ENCODE results near the gene TMC1.
A peak's percentile ranks its signal among the peaks of the same experiment; 100 is the strongest.
"Not testable (repeated sequence)": the region's sequence is repeated elsewhere in the genome, so short reads cannot be mapped to it uniquely, and the experiment has no call there.

Gene TMC1

GRCh38 chr9:72827950-72828731, 306.7 kb downstream of the TMC1 start:
- no peak for DNase-seq

DNA sequence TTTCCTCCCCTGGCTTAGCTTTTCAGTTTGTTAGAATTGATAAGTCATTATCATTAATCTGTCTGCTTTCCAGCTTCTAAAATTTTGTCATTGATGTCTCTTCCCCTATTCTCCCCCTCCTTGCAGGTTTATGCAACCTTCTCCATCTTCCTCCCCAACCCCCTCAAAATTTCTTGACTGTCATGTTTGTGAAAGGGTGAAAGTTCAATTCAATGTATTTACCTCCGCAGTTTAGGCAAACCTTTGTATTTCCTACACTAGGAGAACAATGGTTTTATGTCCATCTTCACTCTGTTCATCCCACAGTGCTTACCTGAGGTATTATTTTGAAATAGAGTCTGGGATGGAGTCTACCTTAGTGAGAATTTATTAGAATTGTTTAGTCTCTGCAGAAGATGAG, 313.6 kb downstream of the TMC1 start:
- DNase-seq: no peak

- no peak for DNase-seq
Observed at GRCh38 chr9:72836790-72837189, 315.4 kb downstream of the TMC1 start.

GRCh38 chr9:72839085-72839484, 317.7 kb downstream of the TMC1 start:
- no peak for DNase-seq

- DNase-seq: no peak
Observed at GRCh38 chr9:72843520-72844439, 322.4 kb downstream of the TMC1 start.

GRCh38 chr9:72844440-72844768, 323.0 kb downstream of the TMC1 start:
- no peak for DNase-seq

DNA sequence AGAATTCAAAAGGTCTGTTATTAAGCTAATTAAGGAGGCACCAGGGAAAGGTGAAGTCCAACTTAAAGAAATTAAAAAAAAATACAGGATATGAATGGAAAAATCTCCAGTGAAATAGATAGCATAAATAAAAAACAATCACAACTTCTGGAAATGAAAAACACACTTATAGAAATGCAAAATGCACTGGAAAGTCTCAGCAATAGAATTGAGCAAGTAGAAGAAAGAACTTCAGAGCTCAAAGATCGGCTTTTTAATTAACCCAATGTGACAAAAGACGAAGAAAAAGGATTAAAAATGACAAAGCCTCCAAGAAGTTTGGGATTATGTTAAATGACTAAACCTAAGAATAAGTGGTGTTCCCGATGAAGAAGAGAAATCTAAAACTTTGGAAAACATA, 323.6 kb downstream of the TMC1 start:
- DNase-seq: not testable (repeated sequence)

- DNase-seq: not testable (repeated sequence)
Observed at GRCh38 chr9:72850209-72850608, 328.8 kb downstream of the TMC1 start.

- no peak for DNase-seq
Observed at GRCh38 chr9:72855321-72855720, 333.9 kb downstream of the TMC1 start.

GRCh38 chr9:72855890-72856523, 334.6 kb downstream of the TMC1 start:
- DNase-seq: no peak

DNA sequence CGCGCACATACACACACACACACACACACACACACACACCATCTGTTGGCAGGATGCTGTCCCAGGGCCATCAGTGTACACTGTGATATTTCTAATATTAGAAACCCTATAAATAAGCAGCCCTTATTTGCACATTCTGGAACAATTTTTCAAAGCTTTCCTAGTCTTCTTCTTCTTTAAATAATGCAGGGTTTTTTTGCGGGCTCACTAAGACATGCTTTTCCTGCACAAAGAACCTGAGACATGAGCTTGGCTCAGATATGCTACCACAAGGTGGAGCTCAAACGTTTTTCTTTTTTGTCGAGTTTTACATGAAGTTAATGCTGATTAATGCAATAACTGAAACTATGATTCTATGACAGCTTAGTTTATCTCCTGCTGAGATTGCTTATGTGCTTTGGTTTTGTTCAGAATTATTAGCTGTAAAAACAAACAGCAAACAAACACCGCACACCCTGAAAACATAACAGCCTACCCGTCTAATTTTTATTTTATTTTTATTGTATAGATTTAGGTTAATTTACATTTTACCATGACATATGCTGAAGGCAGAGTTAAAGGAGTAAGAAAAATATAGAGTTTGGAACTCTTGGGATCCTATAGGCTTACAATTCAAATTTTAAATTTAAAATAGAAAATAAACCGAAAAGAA, 335.7 kb downstream of the TMC1 start:
- peak in 1 of 2 donors; percentile 16 for DNase-seq

- no peak for DNase-seq
Observed at GRCh38 chr9:72857624-72857996, 336.2 kb downstream of the TMC1 start.

DNA sequence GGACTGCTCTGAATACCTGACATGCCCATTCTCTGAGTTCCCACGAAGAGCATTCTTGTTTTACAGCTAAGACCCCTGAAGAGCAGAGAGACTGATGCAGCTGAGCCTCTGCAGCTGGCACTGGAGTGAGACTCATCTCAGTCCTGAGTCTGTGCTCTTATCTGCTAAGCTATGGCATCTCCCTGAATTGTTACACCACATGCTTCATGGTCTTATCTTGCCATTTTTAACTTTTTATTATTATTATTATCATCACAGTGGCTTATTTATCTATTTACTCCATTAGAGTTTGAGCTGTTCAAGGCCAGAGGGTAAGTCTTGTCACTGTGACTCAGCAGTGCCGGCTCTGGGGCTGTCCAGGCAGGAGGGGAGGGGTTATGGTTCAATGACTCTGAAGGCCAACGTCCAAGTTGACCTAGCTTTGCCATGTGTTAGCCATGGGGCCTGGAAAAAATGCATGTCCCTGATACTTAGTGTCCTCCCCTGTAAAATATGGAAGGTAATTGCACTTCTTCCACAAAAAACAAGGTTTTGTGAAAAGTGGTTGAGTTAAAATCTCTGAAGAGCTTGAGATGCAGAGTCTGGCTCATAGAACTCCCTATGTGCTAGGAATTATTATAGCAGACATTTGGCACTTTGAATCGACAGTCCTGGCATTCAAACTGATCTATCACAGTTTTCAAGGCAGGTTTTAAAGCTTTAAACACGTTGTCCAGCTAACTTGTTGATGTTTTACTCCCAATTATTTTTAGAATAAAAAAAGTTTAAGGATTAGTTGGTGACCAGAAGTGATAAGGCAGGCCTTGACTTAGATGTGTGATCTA, 336.9 kb downstream of the TMC1 start:
- DNase-seq: no peak

- DNase-seq: not testable (repeated sequence)
Observed at GRCh38 chr9:72862788-72863187, 341.4 kb downstream of the TMC1 start.

GRCh38 chr9:72863456-72864094, 342.2 kb downstream of the TMC1 start:
- DNase-seq: no peak

GRCh38 chr9:72864327-72864726, 342.9 kb downstream of the TMC1 start:
- DNase-seq: no peak

DNA sequence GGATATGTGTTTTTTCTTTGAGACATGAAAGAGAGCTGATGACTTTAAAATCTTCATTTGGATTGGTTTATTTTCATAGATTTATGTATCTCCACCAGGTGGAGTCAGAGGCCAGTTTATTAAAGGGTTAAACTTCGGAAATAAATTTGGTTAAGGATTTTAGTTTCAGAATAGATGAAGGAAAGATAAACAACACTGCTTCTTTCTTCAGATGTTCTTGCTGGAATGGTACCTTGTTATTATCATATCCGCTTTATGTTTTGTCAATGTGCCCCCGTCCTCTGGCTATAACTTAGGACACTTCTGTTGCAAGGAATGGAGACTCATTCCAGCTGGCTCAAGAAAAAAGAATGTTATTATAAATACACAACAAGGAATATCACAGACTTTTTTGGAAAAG, 350.3 kb downstream of the TMC1 start:
- no peak for DNase-seq

- no peak for DNase-seq
Observed at GRCh38 chr9:72872718-72873117, 351.3 kb downstream of the TMC1 start.

- no peak for DNase-seq
Observed at GRCh38 chr9:72873456-72873855, 352.0 kb downstream of the TMC1 start.

DNA sequence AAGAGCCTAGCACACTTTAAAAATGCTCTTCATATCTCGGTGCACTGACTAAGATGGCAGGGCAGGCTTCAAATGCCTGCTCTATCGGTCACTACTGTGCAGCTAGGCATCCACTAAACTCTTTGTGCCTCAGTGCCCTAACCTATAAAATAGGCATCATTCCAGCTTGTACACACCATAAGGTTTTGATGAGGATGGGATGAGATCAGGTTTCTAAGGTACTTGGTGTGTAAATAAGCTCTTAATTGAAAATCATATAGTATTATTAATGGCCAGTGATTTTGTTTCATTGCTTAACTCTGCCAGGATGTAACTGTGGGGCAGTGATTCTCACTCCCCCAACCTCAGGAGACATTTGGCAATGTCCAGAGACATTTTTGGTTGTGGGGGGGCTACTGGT, 352.9 kb downstream of the TMC1 start:
- no peak for DNase-seq

DNA sequence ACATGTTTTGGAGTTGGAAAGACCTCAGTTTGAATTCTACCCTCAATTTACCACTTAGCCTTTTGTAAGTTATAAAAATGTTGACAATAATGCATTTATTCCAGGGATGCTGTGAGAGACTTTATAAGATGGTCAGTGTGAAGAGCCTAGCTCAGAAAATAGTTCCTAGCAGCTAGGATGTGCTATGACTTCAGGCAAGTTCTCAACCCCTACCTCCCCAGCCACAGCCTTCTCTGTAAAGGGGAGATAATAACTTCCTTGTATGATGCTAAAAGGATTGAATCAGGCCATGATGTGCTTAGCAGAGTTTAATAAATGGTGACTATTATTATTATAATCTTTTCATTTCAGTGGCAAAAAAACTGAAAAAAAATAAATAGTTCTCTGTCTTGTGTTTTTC, 353.8 kb downstream of the TMC1 start:
- no peak for DNase-seq

DNA sequence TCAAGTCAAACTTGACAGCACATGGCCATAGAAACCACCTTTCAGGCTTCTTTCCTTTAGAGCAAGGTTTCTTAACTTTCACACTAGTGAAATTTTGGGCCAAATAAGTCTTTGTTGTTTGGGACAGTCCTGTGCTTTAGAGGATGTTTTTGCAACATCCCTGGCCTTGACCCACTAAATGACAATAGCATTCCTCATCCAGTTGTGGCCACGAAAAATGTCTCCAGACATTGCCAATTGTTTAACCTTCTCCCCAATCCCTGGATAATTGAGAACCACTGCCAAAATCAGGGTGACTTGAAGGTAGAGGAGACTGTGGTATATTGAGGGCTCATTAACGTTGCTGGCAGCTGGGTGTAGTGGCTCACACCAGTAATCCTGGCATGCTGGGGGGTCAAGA, 359.4 kb downstream of the TMC1 start:
- no peak for DNase-seq

All from CD4-positive, alpha-beta T cell treated with Interleukin-1 beta for 1 hour (primary cell).